Activated CD8-positive, alpha-beta memory T cell treated with anti-CD3 and anti-CD28 coated beads for 48 hours (primary cell): Measurements from ENCODE around the gene SMIM41.

Experiments used
- DNase-seq, 3 experiments: peaks; one replicate each; pipeline ENCODE4 v3.0.0-alpha.2; 2020; ENCODE audit warnings: low read depth in 2 of 3, low spot score in 2 of 3

Gene SMIM41

GRCh38 chr12:52063082-52063924 is 16.2 kb upstream of the SMIM41 start:
- DNase-seq: no peak

- DNase-seq: no peak
Measured at GRCh38 chr12:52063981-52064649, 15.4 kb upstream of the SMIM41 start.

GRCh38 chr12:52066346-52067080 is 13.0 kb upstream of the SMIM41 start:
- no peak for DNase-seq

- DNase-seq: no peak
Measured at GRCh38 chr12:52067081-52067374, 12.5 kb upstream of the SMIM41 start.

GRCh38 chr12:52069327-52070184 is 9.9 kb upstream of the SMIM41 start, which contains the start of gene ATG101:
TSS of gene ATG101 (plus strand) at chr12:52069978. CDS start at chr12:52073651, 3,673 bp downstream.
- peak; percentile 67 to 76 (median 72) for DNase-seq

- DNase-seq: no peak
Measured at GRCh38 chr12:52070185-52070925, 9.1 kb upstream of the SMIM41 start.

- DNase-seq: no peak
Measured at GRCh38 chr12:52073531-52074381, 5.7 kb upstream of the SMIM41 start.

- DNase-seq: no peak
Measured at GRCh38 chr12:52074971-52075724, 4.4 kb upstream of the SMIM41 start.

- DNase-seq: no peak
Measured at GRCh38 chr12:52076811-52077210, 2.7 kb upstream of the SMIM41 start.

- no peak for DNase-seq
Measured at GRCh38 chr12:52078276-52078675, 1.2 kb upstream of the SMIM41 start.

- DNase-seq: no peak
Measured at GRCh38 chr12:52080403-52081251, 1.1 kb downstream of the SMIM41 start.

GRCh38 chr12:52081263-52081733 is 1.8 kb downstream of the SMIM41 start:
- DNase-seq: no peak

GRCh38 chr12:52082026-52082668 is 2.6 kb downstream of the SMIM41 start:
- DNase-seq: no peak

GRCh38 chr12:52082669-52082987 is 3.1 kb downstream of the SMIM41 start:
- DNase-seq: no peak

- DNase-seq: peak; percentile 23 to 62 (median 57)
Measured at GRCh38 chr12:52082988-52083637, 3.6 kb downstream of the SMIM41 start.

- DNase-seq: no peak
Measured at GRCh38 chr12:52083638-52083996, 4.1 kb downstream of the SMIM41 start.
